ENCODE measurements around the gene SGMS1.
"Not testable (repeated sequence)": the region's sequence is repeated elsewhere in the genome, so short reads cannot be mapped to it uniquely, and the experiment has no call there.

DNA sequence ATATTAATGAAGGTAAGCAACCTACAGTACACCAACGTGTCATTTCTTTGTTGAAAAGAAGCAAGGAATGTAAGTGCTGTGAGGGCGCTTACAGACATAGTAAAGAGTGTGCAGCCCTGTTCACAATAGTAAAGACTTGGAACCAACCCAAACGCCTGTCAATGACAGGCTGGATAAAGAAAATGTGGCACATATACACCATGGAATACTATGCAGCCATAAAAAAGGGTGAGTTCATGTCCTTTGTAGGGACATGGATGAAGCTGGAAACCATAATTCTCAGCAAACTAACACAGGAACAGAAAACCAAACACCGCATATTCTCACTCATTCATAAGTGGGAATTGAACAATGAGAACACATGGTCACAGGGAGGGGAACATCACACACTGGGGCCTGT lies 55.0 kb downstream of the SGMS1 start:
- not testable (repeated sequence) for TF ChIP-seq YY1 (IDR thresholded peaks at IDR 0.05; ENCODE audit: insufficient read depth, insufficient read length); SUZ12 (IDR thresholded peaks at IDR 0.05; ENCODE audit: extremely low read depth, insufficient read depth, insufficient read length); ZNF274 (IDR thresholded peaks at IDR 0.05; ENCODE audit: low read depth, low read length)

Measured in NT2/D1 (cell line).